ENCODE results near the gene FOXC2.

FOXC2 gene

DNA sequence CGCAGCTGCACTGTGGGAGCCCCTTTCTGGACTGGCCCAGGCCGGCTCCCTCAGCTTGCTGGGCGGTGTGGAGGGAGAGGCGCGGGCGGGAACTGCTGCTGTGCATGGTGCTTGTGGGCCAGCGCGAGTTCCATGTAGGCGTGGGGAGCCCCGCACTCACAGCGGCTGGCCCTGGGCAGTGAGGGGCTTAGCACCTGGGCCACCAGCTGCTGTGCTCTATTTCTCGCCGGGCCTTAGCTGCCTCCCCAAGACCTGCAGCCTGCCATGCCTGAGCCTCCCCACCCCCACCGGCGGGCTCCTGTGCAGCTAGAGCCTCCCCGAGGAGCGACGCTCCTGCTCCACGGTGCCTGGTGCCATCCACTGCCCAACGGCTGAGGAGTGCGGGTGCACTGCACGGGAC, 13.3 kb upstream of the FOXC2 start:
- no peak for DNase-seq (ENCODE audit: low read depth)
- H3K4me3 ChIP-seq (ENCODE audit: low read depth, low read length): no peak overlapping the region

DNA sequence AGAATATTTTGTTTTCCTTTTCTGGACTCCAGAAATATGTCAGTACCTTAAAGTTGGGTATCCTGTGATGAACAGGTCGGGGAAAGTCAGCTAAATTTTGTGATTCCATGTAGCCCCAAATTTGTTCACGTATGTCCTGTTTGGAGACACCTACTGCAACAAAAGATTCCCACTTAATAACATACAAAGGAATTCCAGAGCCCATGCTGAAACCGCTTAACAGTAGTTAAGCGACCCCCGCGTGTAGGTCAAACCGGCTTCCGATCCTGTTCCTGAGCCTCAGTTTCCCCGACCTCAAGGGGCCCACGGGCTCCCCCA, 12.1 kb upstream of the FOXC2 start:
- H3K4me3 ChIP-seq (ENCODE audit: low read depth, low read length): peak overlapping the region; percentile 91
- DNase-seq (ENCODE audit: low read depth): no peak

DNA sequence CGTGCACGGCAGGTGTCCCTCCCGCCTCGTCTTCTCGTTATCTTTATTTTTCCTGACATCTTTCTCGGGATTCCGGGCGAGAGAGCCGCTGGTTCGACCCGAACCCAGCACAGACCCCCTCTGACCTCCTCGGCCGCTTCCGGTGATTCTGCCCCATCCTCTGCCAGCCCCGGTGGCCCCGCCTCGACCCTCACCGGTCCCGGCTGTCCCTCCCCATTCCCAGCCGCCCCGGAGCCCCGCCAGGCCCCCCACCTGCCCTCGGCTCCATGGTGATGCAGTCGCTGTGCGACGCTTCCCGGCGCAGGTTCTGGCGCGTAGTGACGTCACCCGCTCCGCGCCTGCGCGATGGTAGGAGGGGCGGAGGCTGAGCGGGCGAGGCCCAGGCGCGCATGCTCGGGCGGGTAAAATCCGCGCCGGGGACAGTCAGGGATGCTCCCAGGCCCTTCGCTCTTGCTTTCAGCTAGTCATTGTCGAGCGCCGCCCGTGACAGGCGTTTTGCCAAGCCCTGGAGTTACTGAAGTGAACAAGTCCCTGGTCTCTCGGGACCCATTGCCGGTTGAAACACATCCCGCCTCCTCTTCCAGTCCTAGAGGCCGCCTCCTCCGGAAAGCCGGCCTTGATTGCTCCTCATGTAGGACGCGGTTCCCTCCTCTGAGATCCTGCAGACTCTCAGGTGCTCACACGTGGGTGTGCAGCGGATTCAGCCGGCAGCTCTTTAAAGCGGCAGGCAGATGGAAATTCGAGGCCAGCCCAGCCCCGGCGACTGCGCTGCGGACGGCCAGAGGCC, 11.5 kb upstream of the FOXC2 start, which contains the start of gene MTHFSD:
MTHFSD (minus strand) TSS at position 319 of the 787 bp plus-strand sequence; CDS start at position 268, 51 bp downstream.
- no peak for DNase-seq (ENCODE audit: low read depth)
- peak within 1 kb of the TSS; percentile 91 for H3K4me3 ChIP-seq (ENCODE audit: low read depth, low read length)

DNA sequence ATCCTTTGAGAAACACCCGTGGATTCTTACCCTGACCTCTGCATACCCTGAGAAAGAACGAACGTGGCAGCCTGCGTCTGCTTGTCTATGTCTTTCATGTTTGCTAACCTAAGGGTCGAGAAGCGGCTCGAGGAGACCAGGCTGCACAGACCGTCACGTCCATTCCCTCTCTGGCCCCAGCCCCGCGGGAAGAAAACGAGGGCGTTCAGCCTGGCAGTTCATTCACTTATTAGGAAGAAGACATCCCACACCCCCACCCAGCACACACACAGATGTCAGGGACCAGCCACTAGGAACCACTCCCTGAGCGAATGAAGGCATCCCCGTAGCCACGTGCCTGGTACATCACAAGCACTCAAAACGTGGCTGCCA, 10.9 kb upstream of the FOXC2 start:
- no peak for DNase-seq (ENCODE audit: low read depth)
- peak overlapping the region; percentile 91 for H3K4me3 ChIP-seq (ENCODE audit: low read depth, low read length)

DNA sequence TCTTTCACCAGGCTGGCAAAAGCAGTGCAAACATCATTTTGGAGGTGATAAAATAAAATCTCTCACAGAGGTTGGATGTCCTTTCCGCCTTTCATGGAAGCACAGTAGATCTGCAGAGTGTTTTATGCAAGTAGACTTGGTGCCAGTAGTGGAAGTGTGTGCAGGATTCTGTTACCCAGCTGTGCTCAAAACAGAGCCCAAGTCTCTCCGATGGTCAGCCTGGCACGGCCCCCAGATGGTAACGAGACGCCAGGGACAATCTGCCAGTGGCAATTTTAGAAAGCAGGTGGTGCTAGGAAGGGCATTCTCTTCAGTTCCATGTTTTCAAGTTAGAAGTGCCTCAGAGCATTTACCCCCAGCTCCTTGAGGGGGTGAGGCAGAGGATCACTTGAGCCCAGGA, 10.1 kb upstream of the FOXC2 start:
- DNase-seq (ENCODE audit: low read depth): no peak
- H3K4me3 ChIP-seq (ENCODE audit: low read depth, low read length): no peak overlapping the region

DNA sequence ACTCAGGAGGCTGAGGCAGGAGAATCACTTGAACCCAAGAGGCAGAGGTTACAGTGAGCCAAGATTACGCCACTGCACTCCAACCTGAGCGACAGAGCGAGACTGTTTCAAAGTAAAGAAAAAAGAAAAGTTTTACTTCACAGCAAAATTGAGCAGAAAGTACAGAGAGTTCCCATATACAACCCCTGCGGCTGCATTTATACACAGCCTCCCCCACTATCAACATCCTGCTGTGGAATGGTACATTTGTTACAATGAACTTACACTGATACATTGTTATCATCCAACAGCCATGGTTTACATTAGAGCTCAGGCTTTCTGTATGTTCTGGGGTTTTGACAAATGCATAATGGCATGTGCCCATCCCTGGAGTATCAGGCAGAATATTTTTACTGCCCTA, 9.0 kb upstream of the FOXC2 start:
- DNase-seq (ENCODE audit: low read depth): no peak
- no peak overlapping the region for H3K4me3 ChIP-seq (ENCODE audit: low read depth, low read length)

DNA sequence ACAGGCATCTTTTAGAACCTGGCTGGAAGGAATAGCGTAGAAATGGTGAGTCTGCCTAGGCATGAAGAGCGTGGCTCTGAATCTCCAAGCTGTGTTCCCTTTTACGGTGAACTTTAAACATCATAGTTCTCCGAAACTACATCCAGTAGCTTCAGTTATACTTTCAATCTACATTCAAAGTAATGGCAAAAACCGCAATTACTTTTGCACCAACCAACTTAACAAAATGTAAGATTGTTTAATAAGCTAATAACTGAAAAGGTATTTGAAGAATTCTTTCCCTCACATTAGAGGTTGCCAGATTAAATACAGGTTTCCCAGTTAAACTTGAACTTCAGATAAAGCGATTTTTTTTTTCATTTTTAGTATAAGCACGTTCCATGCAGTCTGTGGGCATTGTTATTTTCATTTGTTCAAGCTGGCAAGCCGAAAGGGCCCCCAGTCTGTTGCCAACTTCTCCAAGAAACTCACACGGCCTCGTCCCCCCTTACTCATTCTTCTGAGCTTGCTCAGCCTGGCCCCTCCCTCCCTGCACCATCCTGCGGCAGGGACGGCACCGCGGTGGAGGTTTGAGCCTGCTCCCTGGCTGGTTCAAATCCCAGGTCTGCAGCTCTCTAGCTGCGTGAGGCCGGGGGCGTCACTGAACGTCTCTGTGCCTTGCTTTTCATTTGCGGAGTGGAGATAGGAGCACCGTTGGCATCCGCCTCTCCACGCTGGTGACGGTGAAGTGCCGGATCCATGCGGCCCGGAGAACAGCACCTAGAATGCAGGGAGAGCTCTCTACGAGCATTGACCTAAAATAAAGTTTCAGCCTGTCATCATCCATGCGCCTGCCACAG, 8.1 kb upstream of the FOXC2 start:
- no peak overlapping the region for H3K4me3 ChIP-seq (ENCODE audit: low read depth, low read length)
- no peak for DNase-seq (ENCODE audit: low read depth)

DNA sequence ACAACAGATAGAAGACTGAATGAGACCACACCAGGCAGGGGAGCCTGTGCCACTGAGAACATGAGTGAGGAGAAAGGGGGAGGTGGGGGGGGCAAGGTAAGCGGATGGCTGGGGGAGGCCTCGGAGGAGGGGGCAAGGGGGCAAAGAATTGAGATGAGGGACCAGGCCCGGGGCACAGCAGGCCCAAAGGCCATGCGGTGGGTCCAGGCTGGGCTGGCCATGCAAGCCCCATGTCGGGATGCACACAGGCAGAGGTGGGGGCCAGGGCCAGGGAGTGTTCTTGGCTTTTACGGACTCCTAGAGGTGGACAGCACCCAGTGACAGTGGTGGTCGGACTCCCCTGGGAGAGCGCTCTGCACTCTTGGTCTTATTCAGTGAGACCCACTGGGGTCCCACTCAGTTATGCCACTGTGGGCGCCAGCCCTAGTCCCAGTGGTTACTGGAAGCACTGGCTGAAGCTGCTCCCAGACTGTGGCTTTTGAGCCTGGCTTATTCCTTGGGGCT, 6.8 kb upstream of the FOXC2 start:
- H3K4me3 ChIP-seq (ENCODE audit: low read depth, low read length): no peak overlapping the region
- DNase-seq (ENCODE audit: low read depth): no peak

DNA sequence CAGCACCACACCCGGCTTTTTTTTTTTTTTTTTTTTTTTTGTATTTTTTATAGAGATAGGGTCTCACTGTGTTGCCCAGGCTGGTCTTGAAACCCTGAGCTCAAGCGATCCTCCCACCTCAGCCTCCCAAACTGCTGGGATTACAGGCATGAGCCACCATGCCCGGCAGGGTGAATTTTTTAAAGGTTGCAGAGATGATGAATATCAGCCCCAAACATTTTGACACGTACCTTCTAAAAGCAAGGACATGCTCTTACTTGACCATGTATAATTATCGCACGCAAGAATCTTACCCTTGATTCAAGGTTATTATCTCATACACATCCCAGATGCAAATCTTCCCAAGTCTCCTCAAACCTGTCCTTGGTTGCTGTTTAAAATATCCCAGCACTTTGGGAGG, 4.3 kb upstream of the FOXC2 start:
- no peak for DNase-seq (ENCODE audit: low read depth)
- no peak overlapping the region for H3K4me3 ChIP-seq (ENCODE audit: low read depth, low read length)

DNA sequence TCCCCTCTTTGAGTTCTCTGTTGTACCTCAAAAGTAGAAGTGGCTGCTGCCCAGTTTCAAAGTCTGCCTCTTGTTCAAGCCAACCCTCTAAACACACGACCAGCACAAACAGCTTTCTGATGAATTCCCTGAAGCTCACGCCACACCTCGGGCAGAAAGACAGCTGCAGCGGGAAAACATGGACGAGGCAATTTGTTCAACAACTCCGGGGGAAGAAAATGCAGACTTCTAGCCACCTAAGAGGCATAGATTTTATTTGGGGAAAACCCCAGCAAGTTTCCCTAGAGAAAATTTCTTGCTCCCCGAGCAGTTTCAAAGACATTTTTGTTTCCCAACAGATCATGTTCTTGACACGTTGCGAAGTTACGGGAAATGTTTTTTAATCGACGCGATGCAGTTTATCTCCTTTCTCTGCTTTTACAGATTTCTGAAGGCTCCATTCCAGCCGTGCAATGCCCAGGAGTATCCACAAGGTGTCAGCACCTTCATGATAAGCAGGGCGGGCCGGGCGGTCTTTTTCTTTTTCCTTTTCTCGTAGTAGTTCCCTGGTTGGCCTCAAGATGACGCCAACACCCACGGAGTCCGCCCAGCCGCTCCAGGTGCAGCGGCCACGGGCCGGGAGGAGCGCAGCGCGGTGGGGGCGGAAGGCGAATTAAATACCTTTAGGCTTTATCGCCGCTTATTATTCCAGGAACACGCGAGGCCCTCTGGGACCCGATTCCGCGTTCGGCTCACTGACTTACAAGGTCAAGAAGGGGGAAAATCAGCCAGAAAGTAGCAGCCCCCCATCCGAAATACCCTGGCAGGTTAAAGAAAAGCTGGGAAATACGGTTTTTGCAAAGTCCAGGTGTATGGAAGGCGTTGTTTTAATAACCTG, 2.9 kb upstream of the FOXC2 start:
- peak overlapping the region; percentile 41 for H3K4me3 ChIP-seq (ENCODE audit: low read depth, low read length)
- DNase-seq (ENCODE audit: low read depth): peak; percentile 67

DNA sequence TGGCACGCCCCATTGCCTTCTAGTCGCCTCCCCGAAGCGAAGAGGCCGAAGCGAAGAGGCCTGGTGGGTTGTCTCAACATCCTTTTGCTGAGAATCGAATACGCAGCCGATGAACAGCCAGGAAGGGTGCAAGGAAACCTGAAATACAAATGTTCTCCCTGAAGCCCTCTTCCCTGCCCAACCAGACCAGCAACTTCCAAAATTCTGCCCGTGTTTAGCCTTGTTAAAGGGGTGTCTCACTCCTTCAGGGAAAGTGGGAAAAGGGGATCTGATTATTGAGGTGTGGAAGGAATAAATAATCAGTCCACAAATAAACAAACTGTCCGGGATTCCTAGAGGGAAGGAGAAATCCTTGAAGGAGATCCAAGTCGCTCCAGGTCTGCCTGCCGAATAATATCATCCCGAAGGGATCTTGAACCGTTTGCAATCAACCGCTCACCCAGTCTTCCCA, 1.4 kb upstream of the FOXC2 start:
- DNase-seq (ENCODE audit: low read depth): no peak
- peak overlapping the region; percentile 87 for H3K4me3 ChIP-seq (ENCODE audit: low read depth, low read length)

DNA sequence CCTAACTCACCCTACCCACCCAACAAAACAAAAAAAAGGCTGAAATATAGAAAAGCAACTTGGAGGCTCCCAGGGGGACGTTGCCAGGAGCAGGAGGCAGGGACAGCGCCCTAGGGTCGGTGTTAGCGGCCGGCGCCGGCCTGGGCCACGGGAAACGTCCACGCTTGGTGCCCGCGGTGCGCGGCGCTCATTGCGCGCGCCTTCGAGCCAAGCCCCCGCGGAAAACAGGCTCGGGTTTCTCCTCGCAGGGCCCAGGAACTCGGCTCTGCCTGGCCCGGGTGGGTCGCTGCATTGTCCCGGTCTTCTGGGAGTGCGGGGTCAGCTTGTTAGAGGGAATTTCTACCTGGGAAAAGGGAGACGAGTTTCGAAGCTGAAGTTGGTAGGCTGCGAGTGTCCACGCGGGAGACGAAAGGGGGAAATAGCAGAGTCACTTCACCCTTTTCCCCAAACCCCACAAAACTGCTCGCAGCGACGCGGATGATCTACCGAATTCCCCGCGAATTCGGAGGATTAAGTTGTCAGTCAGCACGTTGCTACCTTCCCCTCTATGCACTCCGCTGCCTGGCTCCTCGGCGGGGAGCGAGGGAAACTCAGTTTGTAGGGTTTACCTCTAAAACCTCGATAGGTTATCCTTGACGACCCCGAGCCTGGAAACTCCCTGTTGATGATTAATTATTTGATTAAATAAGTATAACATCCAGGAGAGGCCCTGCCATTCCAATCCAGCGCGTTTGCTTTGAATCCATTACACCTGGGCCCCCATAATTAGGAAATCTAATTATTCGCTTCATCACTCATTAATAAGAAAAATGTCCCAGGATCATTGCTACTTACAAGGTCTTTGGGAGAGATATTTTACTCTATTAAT, 751 bp upstream of the FOXC2 start:
- DNase-seq (ENCODE audit: low read depth): no peak

DNA sequence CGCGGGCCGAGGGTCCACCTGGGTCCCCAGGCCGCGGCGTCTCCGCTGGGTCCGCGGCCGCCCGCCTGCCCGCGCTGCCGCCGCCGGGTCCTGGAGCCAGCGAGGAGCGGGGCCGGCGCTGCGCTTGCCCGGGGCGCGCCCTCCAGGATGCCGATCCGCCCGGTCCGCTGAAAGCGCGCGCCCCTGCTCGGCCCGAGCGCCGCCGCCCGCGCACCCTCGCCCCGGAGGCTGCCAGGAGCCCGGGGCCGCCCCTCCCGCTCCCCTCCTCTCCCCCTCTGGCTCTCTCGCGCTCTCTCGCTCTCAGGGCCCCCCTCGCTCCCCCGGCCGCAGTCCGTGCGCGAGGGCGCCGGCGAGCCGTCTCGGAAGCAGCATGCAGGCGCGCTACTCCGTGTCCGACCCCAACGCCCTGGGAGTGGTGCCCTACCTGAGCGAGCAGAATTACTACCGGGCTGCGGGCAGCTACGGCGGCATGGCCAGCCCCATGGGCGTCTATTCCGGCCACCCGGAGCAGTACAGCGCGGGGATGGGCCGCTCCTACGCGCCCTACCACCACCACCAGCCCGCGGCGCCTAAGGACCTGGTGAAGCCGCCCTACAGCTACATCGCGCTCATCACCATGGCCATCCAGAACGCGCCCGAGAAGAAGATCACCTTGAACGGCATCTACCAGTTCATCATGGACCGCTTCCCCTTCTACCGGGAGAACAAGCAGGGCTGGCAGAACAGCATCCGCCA, 504 bp downstream of the FOXC2 start:
- DNase-seq (ENCODE audit: low read depth): no peak
- H3K4me3 ChIP-seq (ENCODE audit: low read depth, low read length): peak overlapping the region; percentile 87

More for the DNA sequence above, 751 bp upstream of the FOXC2 start:
- peak overlapping the region; percentile 87 for H3K4me3 ChIP-seq (ENCODE audit: low read depth, low read length)

DNA sequence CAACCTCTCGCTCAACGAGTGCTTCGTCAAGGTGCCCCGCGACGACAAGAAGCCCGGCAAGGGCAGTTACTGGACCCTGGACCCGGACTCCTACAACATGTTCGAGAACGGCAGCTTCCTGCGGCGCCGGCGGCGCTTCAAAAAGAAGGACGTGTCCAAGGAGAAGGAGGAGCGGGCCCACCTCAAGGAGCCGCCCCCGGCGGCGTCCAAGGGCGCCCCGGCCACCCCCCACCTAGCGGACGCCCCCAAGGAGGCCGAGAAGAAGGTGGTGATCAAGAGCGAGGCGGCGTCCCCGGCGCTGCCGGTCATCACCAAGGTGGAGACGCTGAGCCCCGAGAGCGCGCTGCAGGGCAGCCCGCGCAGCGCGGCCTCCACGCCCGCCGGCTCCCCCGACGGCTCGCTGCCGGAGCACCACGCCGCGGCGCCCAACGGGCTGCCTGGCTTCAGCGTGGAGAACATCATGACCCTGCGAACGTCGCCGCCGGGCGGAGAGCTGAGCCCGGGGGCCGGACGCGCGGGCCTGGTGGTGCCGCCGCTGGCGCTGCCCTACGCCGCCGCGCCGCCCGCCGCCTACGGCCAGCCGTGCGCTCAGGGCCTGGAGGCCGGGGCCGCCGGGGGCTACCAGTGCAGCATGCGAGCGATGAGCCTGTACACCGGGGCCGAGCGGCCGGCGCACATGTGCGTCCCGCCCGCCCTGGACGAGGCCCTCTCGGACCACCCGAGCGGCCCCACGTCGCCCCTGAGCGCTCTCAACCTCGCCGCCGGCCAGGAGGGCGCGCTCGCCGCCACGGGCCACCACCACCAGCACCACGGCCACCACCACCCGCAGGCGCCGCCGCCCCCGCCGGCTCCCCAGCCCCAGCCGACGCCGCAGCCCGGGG, 1.3 kb downstream of the FOXC2 start:
- peak overlapping the region; percentile 87 for H3K4me3 ChIP-seq (ENCODE audit: low read depth, low read length)
- no peak for DNase-seq (ENCODE audit: low read depth)

DNA sequence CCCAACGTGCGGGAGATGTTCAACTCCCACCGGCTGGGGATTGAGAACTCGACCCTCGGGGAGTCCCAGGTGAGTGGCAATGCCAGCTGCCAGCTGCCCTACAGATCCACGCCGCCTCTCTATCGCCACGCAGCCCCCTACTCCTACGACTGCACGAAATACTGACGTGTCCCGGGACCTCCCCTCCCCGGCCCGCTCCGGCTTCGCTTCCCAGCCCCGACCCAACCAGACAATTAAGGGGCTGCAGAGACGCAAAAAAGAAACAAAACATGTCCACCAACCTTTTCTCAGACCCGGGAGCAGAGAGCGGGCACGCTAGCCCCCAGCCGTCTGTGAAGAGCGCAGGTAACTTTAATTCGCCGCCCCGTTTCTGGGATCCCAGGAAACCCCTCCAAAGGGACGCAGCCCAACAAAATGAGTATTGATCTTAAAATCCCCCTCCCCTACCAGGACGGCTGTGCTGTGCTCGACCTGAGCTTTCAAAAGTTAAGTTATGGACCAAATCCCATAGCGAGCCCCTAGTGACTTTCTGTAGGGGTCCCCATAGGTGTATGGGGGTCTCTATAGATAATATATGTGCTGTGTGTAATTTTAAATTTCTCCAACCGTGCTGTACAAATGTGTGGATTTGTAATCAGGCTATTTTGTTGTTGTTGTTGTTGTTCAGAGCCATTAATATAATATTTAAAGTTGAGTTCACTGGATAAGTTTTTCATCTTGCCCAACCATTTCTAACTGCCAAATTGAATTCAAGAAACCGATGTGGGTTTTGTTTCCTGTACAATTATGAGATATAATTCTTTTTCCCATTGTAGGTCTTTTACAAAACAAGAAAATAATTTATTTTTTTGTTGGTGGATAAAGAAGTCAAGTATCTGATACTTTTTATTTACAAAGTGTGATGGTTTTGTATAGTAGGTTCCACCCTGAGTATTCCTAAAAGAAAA, 2.3 kb downstream of the FOXC2 start:
- DNase-seq (ENCODE audit: low read depth): no peak
- peak overlapping the region; percentile 87 for H3K4me3 ChIP-seq (ENCODE audit: low read depth, low read length)

All from skeletal muscle cell (primary cell).